Peyer's patch (tissue), 4 donors: ENCODE results near the gene RNLS.

Source experiments
- POLR2A ChIP-seq, 2 donors: fragments of 450-650 bp; IDR thresholded peaks; one replicate each; pipeline ENCODE4 v1.5.1; 2017; ENCODE audit warnings: antibody characterized with exemption in 2 of 2, mild to moderate bottlenecking in 2 of 2, moderate library complexity in 2 of 2
- TF ChIP-seq, protein P1 (sequence below), 6 experiments: fragments of 450-650 bp in 4 of 6; fragments of 200-600 bp in 2 of 6; sonication (generic) in 1 of 6; IDR thresholded peaks; one replicate each; pipeline ENCODE4 v1.5.1; 2017 to 2019; ENCODE audit warnings: antibody characterized with exemption in 6 of 6, mild to moderate bottlenecking in 3 of 6, moderate library complexity in 1 of 6

- TF ChIP-seq, protein P1, sequence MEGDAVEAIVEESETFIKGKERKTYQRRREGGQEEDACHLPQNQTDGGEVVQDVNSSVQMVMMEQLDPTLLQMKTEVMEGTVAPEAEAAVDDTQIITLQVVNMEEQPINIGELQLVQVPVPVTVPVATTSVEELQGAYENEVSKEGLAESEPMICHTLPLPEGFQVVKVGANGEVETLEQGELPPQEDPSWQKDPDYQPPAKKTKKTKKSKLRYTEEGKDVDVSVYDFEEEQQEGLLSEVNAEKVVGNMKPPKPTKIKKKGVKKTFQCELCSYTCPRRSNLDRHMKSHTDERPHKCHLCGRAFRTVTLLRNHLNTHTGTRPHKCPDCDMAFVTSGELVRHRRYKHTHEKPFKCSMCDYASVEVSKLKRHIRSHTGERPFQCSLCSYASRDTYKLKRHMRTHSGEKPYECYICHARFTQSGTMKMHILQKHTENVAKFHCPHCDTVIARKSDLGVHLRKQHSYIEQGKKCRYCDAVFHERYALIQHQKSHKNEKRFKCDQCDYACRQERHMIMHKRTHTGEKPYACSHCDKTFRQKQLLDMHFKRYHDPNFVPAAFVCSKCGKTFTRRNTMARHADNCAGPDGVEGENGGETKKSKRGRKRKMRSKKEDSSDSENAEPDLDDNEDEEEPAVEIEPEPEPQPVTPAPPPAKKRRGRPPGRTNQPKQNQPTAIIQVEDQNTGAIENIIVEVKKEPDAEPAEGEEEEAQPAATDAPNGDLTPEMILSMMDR (IDR thresholded peaks at IDR 0.05) = no peak
- TF ChIP-seq POLR2A (IDR thresholded peaks at IDR 0.05) = no peak
These were observed 143.2 kb downstream of the RNLS start for GRCh38 chr10:88439932-88440331.
